GM21423 (cell line): ENCODE data around the gene INPP5A.
"Not testable (repeated sequence)": the region's sequence is repeated elsewhere in the genome, so short reads cannot be mapped to it uniquely, and the experiment has no call there.

ENCODE experiments used
- ATAC-seq: cut with Tn5 transposase; IDR thresholded peaks from one replicate; pipeline ENCODE4 v1.9.1; 2021; ENCODE audit warnings: mild to moderate bottlenecking, moderate library complexity; ENCODE audit not compliant: unreplicated experiment

The INPP5A gene

GRCh38 chr10:132537684-132538001 is at the start of gene INPP5A:
INPP5A (plus strand) TSS chr10:132537787; CDS start chr10:132538097, 310 bp downstream.
- ATAC-seq: no peak

GRCh38 chr10:132488231-132488821 is 49.3 kb upstream of the INPP5A start:
- ATAC-seq: no peak

- no peak for ATAC-seq
Measured at GRCh38 chr10:132489053-132489703, 48.4 kb upstream of the INPP5A start.

GRCh38 chr10:132489704-132490534 is 47.7 kb upstream of the INPP5A start:
- no peak for ATAC-seq

GRCh38 chr10:132491534-132491933 is 46.1 kb upstream of the INPP5A start:
- ATAC-seq: not testable (repeated sequence)

- no peak for ATAC-seq
Measured at GRCh38 chr10:132492323-132493025, 45.1 kb upstream of the INPP5A start.

GRCh38 chr10:132493246-132493755 is 44.3 kb upstream of the INPP5A start:
- ATAC-seq: no peak

- no peak for ATAC-seq
Measured at GRCh38 chr10:132493756-132494290, 43.8 kb upstream of the INPP5A start.

- no peak for ATAC-seq
Measured at GRCh38 chr10:132494866-132495630, 42.5 kb upstream of the INPP5A start.

GRCh38 chr10:132496360-132497062 is 41.1 kb upstream of the INPP5A start:
- no peak for ATAC-seq

GRCh38 chr10:132497063-132497680 is 40.4 kb upstream of the INPP5A start:
- no peak for ATAC-seq

- no peak for ATAC-seq
Measured at GRCh38 chr10:132497861-132498561, 39.6 kb upstream of the INPP5A start.

- ATAC-seq: no peak
Measured at GRCh38 chr10:132498562-132499366, 38.8 kb upstream of the INPP5A start.

GRCh38 chr10:132499367-132499685 is 38.3 kb upstream of the INPP5A start:
- no peak for ATAC-seq

GRCh38 chr10:132500781-132501415 is 36.7 kb upstream of the INPP5A start:
- no peak for ATAC-seq

- ATAC-seq: no peak
Measured at GRCh38 chr10:132502544-132503300, 34.9 kb upstream of the INPP5A start.
